Measurements from ENCODE around the gene SMOC1.

SMOC1 gene

GRCh38 chr14:70047598-70048312 lies 168.5 kb downstream of the SMOC1 start:
- DNase-seq, result no peak

GRCh38 chr14:70048313-70048654 lies 169.1 kb downstream of the SMOC1 start:
- DNase-seq, result no peak

GRCh38 chr14:70049605-70050004 lies 170.4 kb downstream of the SMOC1 start:
- DNase-seq, result no peak

- no peak for DNase-seq
Measured at GRCh38 chr14:70050136-70050535, 170.9 kb downstream of the SMOC1 start.

GRCh38 chr14:70052990-70053389 lies 173.8 kb downstream of the SMOC1 start:
- DNase-seq, result no peak

- DNase-seq, result no peak
Measured at GRCh38 chr14:70057519-70058136, 178.4 kb downstream of the SMOC1 start.

GRCh38 chr14:70059545-70059944 lies 180.3 kb downstream of the SMOC1 start:
- DNase-seq, result no peak

GRCh38 chr14:70061108-70061507 lies 181.9 kb downstream of the SMOC1 start:
- DNase-seq, result no peak

- no peak for DNase-seq
Measured at GRCh38 chr14:70064136-70064865, 185.1 kb downstream of the SMOC1 start.

GRCh38 chr14:70067810-70068209 lies 188.6 kb downstream of the SMOC1 start:
- DNase-seq, result no peak

- no peak for DNase-seq
Measured at GRCh38 chr14:70069186-70069585, 190.0 kb downstream of the SMOC1 start.

GRCh38 chr14:70073924-70074566 lies 194.8 kb downstream of the SMOC1 start:
- DNase-seq, result peak; percentile 50

- DNase-seq, result no peak
Measured at GRCh38 chr14:70077005-70077404, 197.8 kb downstream of the SMOC1 start.

GRCh38 chr14:70077720-70078119 lies 198.5 kb downstream of the SMOC1 start:
- no peak for DNase-seq

GRCh38 chr14:70078329-70078728 lies 199.1 kb downstream of the SMOC1 start:
- DNase-seq, result no peak

GRCh38 chr14:70080076-70080475 lies 200.9 kb downstream of the SMOC1 start:
- DNase-seq, result no peak
